Neural cell (in vitro differentiated cells): ENCODE measurements around the gene CHTF18. TPM values are rescaled to one million over a fixed set of nuclear protein-coding genes. Genes with fewer than 3 reads are reported as not detected.

ENCODE experiments used
- H2AFZ ChIP-seq: fragments of 200-600, 300-800 bp; sonication (generic), shearing (Covaris generic); 2 replicates; pipeline ENCODE4 v1.6.0; 2014; ENCODE audit warnings: low read depth, mild to moderate bottlenecking, antibody characterized with exemption, low read length, moderate library complexity
- H3F3A ChIP-seq: fragments of 200-600 bp; shearing (Covaris generic); 2 replicates; pipeline ENCODE4 v1.6.1; 2016; ENCODE audit warnings: mild to moderate bottlenecking, moderate library complexity, mixed read lengths, antibody characterized with exemption, low read length; ENCODE audit not compliant: insufficient read depth, poor library complexity, severe bottlenecking
- H3K27ac ChIP-seq: fragments of 200-600, 300-800 bp; sonication (generic), shearing (Covaris generic); 2 replicates; pipeline ENCODE4 v1.5.1; 2014; ENCODE audit warnings: mild to moderate bottlenecking, low read length, moderate library complexity
- H3K27me3 ChIP-seq: fragments of 300-800, 200-600 bp; sonication (generic), shearing (Covaris generic); 2 replicates; pipeline ENCODE4 v1.6.0; 2014; ENCODE audit warnings: mild to moderate bottlenecking, low read depth, low read length, moderate library complexity; ENCODE audit not compliant: insufficient read depth
- H3K36me3 ChIP-seq: fragments of 300-800, 200-600 bp; sonication (generic), shearing (Covaris generic); 2 replicates; pipeline ENCODE4 v1.5.1; 2014; ENCODE audit warnings: mild to moderate bottlenecking, antibody characterized with exemption, low read length, moderate library complexity; ENCODE audit not compliant: insufficient read depth
- H3K4me2 ChIP-seq: fragments of 300-800, 200-600 bp; sonication (generic), shearing (Covaris generic); 2 replicates; pipeline ENCODE4 v1.6.0; 2014; ENCODE audit warnings: mild to moderate bottlenecking, low read length
- H3K4me3 ChIP-seq: fragments of 300-800, 200-600 bp; sonication (generic), shearing (Covaris generic); 2 replicates; pipeline ENCODE4 v1.5.1; 2014; ENCODE audit warnings: mild to moderate bottlenecking, low read length, moderate library complexity
- H3K79me2 ChIP-seq: fragments of 200-600 bp; shearing (Covaris generic); replicated peaks from 2 replicates; pipeline ENCODE4 v1.6.0; 2014; ENCODE audit warnings: mild to moderate bottlenecking, low read length, moderate library complexity; ENCODE audit not compliant: insufficient read depth
- H3K9ac ChIP-seq: fragments of 300-800, 200-600 bp; sonication (generic), shearing (Covaris generic); 2 replicates; pipeline ENCODE4 v1.6.1; 2016; ENCODE audit warnings: mild to moderate bottlenecking, low read length, mixed read lengths
- H3K9me2 ChIP-seq: fragments of 200-600 bp; shearing (Covaris generic); 2 replicates; pipeline ENCODE4 v1.6.1; 2016; ENCODE audit warnings: mild to moderate bottlenecking, low read length, mixed read lengths; ENCODE audit not compliant: insufficient read depth
- H3K9me3 ChIP-seq: fragments of 200-600, 300-800 bp; sonication (generic), shearing (Covaris generic); 2 replicates; pipeline ENCODE4 v1.6.1; 2016; ENCODE audit warnings: mild to moderate bottlenecking, mixed run types, low read length, moderate library complexity, mixed read lengths
- H4K20me1 ChIP-seq: fragments of 200-600 bp; shearing (Covaris generic); 2 replicates; pipeline ENCODE4 v1.6.1; 2016; ENCODE audit warnings: mild to moderate bottlenecking, mixed run types; ENCODE audit not compliant: insufficient read depth
- CTCF ChIP-seq: fragments of 450-650 bp; IDR thresholded peaks from 2 replicates; pipeline ENCODE4 v1.5.1; 2014; ENCODE audit warnings: antibody characterized with exemption, mild to moderate bottlenecking, moderate library complexity; ENCODE audit not compliant: poor library complexity, severe bottlenecking
- EP300 ChIP-seq: fragments of 450-650 bp; conservative IDR thresholded peaks from 2 replicates; pipeline ENCODE4 v1.6.1; 2014; ENCODE audit warnings: antibody characterized with exemption, mild to moderate bottlenecking, moderate library complexity; ENCODE audit not compliant: poor library complexity, severe bottlenecking
- EZH2 ChIP-seq: fragments of 200-600, 300-800 bp; shearing (Covaris generic), sonication (generic); IDR thresholded peaks from 2 replicates; pipeline ENCODE4 v1.6.1; 2014; ENCODE audit warnings: antibody characterized with exemption, low read length, borderline replicate concordance, mild to moderate bottlenecking; ENCODE audit not compliant: insufficient read depth, poor library complexity, severe bottlenecking
- MXI1 ChIP-seq: fragments of 450-650 bp; conservative IDR thresholded peaks from 2 replicates; pipeline ENCODE4 v1.6.1; 2014; ENCODE audit warnings: antibody characterized with exemption, mild to moderate bottlenecking; ENCODE audit not compliant: poor library complexity, severe bottlenecking
- POLR2AphosphoS5 ChIP-seq: IDR thresholded peaks from 2 replicates; pipeline ENCODE4 v1.6.1; 2012
- RAD21 ChIP-seq: fragments of 450-650 bp; conservative IDR thresholded peaks from 2 replicates; pipeline ENCODE4 v1.6.1; 2014; ENCODE audit warnings: antibody characterized with exemption, mild to moderate bottlenecking, moderate library complexity
- REST ChIP-seq: IDR thresholded peaks from 2 replicates; pipeline ENCODE4 v1.6.1; 2012; ENCODE audit warnings: borderline replicate concordance
- SMC3 ChIP-seq: fragments of 450-650 bp; conservative IDR thresholded peaks from 2 replicates; pipeline ENCODE4 v1.6.1; 2014; ENCODE audit warnings: antibody characterized with exemption, mild to moderate bottlenecking, moderate library complexity; ENCODE audit not compliant: poor library complexity
- TAF1 ChIP-seq: IDR thresholded peaks from 2 replicates; pipeline ENCODE4 v1.6.1; 2012; ENCODE audit warnings: low read depth
- polyA plus RNA-seq: library from polyadenylated mRNA; depleted of rRNA; stranded (reverse); fragments of >200 nt; gene quantifications from 2 replicates; pipeline ENCODE4 v1.2.3, GENCODE V29; 2014

CHTF18 gene
- polyA plus RNA-seq, 1 donor from 2014 or later: 31.2 TPM

GRCh38 chr16:789191-789850 lies 901 bp downstream of the CHTF18 start:
- no peaks in the 10 kb centered on the region for H3F3A ChIP-seq
- peak overlapping the region; percentile 78 for H3K4me2 ChIP-seq
- H3K9me3 ChIP-seq: no peaks in the 10 kb centered on the region
- no peaks in the 10 kb centered on the region for H4K20me1 ChIP-seq
- no peaks in the 10 kb centered on the region for H3K27me3 ChIP-seq
- TF ChIP-seq EP300: no peak
- no peak for TF ChIP-seq SMC3
- no peak for TF ChIP-seq REST
- no peak for TF ChIP-seq CTCF
- TF ChIP-seq TAF1: no peak
- no peak for TF ChIP-seq EZH2
- no peak for TF ChIP-seq POLR2AphosphoS5
- no peak for TF ChIP-seq MXI1
- no peak for TF ChIP-seq RAD21
- H3K9me2 ChIP-seq: no peaks in the 10 kb centered on the region
- H3K79me2 ChIP-seq: peaks cover 9% of the 10 kb centered on the region
- H3K4me3 ChIP-seq: peak overlapping the region; percentile 95
- H3K27ac ChIP-seq: no peak overlapping the region
- no peaks in the 10 kb centered on the region for H3K36me3 ChIP-seq
- no peak overlapping the region for H2AFZ ChIP-seq
- peak overlapping the region; percentile 70 for H3K9ac ChIP-seq

- Histone ChIP-seq H3K27ac (no peak overlapping the region), H2AFZ (no peak overlapping the region), H3K4me3 (no peak overlapping the region), H3K4me2 (no peak overlapping the region), H3K36me3 (no peaks in the 10 kb centered on the region), H3K79me2 (peaks cover 9% of the 10 kb centered on the region), H4K20me1 (no peaks in the 10 kb centered on the region), H3K27me3 (no peaks in the 10 kb centered on the region), H3K9me2 (no peaks in the 10 kb centered on the region), H3K9me3 (no peaks in the 10 kb centered on the region), H3F3A (no peaks in the 10 kb centered on the region), H3K9ac (no peak overlapping the region)
- no peak for TF ChIP-seq RAD21
- TF ChIP-seq EZH2: no peak
- TF ChIP-seq TAF1: no peak
- no peak for TF ChIP-seq EP300
- TF ChIP-seq SMC3: no peak
- no peak for TF ChIP-seq CTCF
- no peak for TF ChIP-seq REST
- TF ChIP-seq POLR2AphosphoS5: no peak
- TF ChIP-seq MXI1: no peak
These were observed 1.7 kb downstream of the CHTF18 start for GRCh38 chr16:790086-790485.
